Sigmoid colon (tissue), 4 donors: ENCODE results near the gene GAB2.

ENCODE experiments used
- EP300 ChIP-seq, 4 donors: sonication (generic); formaldehyde crosslinking; IDR thresholded peaks; one replicate each; pipeline ENCODE4 v1.6.1; 2017; ENCODE audit warnings: antibody characterized with exemption in 4 of 4
- POLR2A ChIP-seq, 2 donors: fragments of 450-650 bp; IDR thresholded peaks; one replicate each; pipeline ENCODE4 v1.6.1; 2016; ENCODE audit warnings: antibody characterized with exemption in 2 of 2, mild to moderate bottlenecking in 2 of 2, moderate library complexity in 2 of 2
- POLR2AphosphoS5 ChIP-seq, 4 donors: sonication (generic); formaldehyde crosslinking; IDR thresholded peaks; one replicate each; pipeline ENCODE4 v1.6.1; 2017; ENCODE audit warnings: antibody characterized with exemption in 4 of 4
- TF ChIP-seq, protein P1 (sequence below), 4 experiments: fragments of 450-650 bp in 3 of 4; fragments of 200-600 bp in 1 of 4; IDR thresholded peaks; one replicate each; pipeline ENCODE4 v1.5.1; 2016 to 2019; ENCODE audit warnings: antibody characterized with exemption in 4 of 4, mild to moderate bottlenecking in 3 of 4, moderate library complexity in 2 of 4

DNA sequence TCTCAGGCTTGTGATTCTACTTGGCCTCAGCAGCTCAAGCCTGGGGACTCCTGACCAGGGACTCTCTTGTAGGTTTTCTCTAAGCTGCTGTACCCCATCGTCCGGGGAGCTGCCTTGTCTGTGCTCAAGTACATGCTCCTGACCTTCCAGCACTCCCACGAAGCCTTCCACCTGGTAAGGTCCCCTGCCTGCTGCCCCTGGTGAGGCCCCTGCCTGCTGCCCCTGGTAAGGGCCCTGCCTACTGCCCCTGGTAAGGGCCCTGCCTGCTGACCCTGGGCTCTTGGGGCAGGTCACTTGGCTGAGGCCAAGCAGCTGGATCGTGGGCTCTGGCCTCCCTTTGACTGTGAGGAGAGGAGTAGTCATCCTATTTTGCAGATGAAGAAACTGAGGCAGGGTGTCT is 217.6 kb downstream of the GAB2 start:
- TF ChIP-seq, protein P1, sequence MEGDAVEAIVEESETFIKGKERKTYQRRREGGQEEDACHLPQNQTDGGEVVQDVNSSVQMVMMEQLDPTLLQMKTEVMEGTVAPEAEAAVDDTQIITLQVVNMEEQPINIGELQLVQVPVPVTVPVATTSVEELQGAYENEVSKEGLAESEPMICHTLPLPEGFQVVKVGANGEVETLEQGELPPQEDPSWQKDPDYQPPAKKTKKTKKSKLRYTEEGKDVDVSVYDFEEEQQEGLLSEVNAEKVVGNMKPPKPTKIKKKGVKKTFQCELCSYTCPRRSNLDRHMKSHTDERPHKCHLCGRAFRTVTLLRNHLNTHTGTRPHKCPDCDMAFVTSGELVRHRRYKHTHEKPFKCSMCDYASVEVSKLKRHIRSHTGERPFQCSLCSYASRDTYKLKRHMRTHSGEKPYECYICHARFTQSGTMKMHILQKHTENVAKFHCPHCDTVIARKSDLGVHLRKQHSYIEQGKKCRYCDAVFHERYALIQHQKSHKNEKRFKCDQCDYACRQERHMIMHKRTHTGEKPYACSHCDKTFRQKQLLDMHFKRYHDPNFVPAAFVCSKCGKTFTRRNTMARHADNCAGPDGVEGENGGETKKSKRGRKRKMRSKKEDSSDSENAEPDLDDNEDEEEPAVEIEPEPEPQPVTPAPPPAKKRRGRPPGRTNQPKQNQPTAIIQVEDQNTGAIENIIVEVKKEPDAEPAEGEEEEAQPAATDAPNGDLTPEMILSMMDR (IDR thresholded peaks at IDR 0.05), result no peak
- TF ChIP-seq EP300 (IDR thresholded peaks at IDR 0.05) (no peak), POLR2AphosphoS5 (IDR thresholded peaks at IDR 0.05) (no peak), POLR2A (IDR thresholded peaks at IDR 0.05) (no peak)
